Activated CD4-positive, alpha-beta T cell treated with anti-CD3 and anti-CD28 coated beads for 48 hours (primary cell): ENCODE results near the gene OR10A3.

Experiments
- DNase-seq: peaks from one replicate; pipeline ENCODE4 v3.0.0-alpha.2; 2020

OR10A3 gene

DNA sequence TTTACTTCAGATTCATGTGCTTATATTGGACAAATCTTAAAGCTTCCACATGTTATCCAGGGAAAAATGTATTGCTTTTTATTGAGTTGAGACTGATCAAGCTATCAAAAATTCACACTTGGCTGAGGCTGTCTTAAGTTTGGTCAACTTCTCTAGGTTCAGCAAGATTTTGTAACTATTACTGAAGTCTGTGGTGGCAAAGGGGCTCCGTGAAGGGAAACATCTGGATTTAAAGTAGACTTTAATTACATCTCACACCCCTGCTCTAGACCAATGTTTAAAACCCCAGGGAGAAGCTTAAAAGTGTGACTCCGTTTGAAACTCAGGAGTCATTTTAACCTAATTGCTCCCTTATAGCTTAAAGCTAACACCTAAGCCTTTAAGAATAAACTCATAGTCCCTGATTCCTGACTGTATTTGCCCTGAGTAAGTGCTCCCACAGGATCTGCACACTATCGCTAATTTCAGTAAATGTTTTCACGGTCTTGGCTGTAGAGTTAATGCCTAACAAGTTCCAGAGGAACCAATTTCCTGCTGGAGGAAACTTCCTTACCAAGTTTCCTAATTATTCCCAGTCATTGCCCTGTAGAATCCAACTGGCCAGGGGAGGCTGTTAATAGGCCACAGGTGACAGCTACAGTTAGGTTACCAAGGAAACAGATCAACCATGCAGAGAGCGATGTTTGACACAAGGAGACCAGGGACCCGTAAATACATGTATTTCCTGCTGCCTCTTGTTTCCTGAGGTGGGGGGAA, 50.9 kb downstream of the OR10A3 start:
- no peak for DNase-seq

GRCh38 chr11:7889985-7890384, 51.5 kb downstream of the OR10A3 start:
- no peak for DNase-seq
